HG02852 (cell line): ENCODE measurements around the gene ANKRD63.

Experiments
- ATAC-seq: cut with Tn5 transposase; IDR thresholded peaks from one replicate; pipeline ENCODE4 v1.9.1; 2021; ENCODE audit warnings: mild to moderate bottlenecking, moderate library complexity; ENCODE audit not compliant: unreplicated experiment

ANKRD63 gene

GRCh38 chr15:40282869-40283614, at the start of gene ANKRD63:
Gene ANKRD63, minus strand, starts transcription at chr15:40283064. Its CDS starts 478 bp downstream, at chr15:40282586.
- ATAC-seq = no peak

- ATAC-seq = no peak
Measured at GRCh38 chr15:40332113-40332781, 49.4 kb upstream of the ANKRD63 start.

- no peak for ATAC-seq
Measured at GRCh38 chr15:40331637-40332036, 48.8 kb upstream of the ANKRD63 start.

GRCh38 chr15:40331026-40331425, 48.2 kb upstream of the ANKRD63 start:
- no peak for ATAC-seq

- no peak for ATAC-seq
Measured at GRCh38 chr15:40330368-40330836, 47.5 kb upstream of the ANKRD63 start.

- ATAC-seq = no peak
Measured at GRCh38 chr15:40329804-40330203, 46.9 kb upstream of the ANKRD63 start.

GRCh38 chr15:40328751-40329150, 45.9 kb upstream of the ANKRD63 start:
- ATAC-seq = no peak

- no peak for ATAC-seq
Measured at GRCh38 chr15:40328176-40328575, 45.3 kb upstream of the ANKRD63 start.

- no peak for ATAC-seq
Measured at GRCh38 chr15:40327457-40327856, 44.6 kb upstream of the ANKRD63 start.

GRCh38 chr15:40325700-40326099, 42.8 kb upstream of the ANKRD63 start:
- ATAC-seq = no peak

GRCh38 chr15:40325188-40325587, 42.3 kb upstream of the ANKRD63 start:
- no peak for ATAC-seq

- peak; percentile 17 for ATAC-seq
Measured at GRCh38 chr15:40323953-40324937, 41.4 kb upstream of the ANKRD63 start.

GRCh38 chr15:40323239-40323952, 40.5 kb upstream of the ANKRD63 start, which contains the start of gene INAFM2:
Gene INAFM2, plus strand, starts transcription at chr15:40323692. Its CDS starts 364 bp downstream, at chr15:40324056.
- ATAC-seq = peak; percentile 87

- no peak for ATAC-seq
Measured at GRCh38 chr15:40322531-40323238, 39.8 kb upstream of the ANKRD63 start.

GRCh38 chr15:40320931-40321371, 38.1 kb upstream of the ANKRD63 start:
- ATAC-seq = no peak

- ATAC-seq = no peak
Measured at GRCh38 chr15:40320409-40320808, 37.5 kb upstream of the ANKRD63 start.

GRCh38 chr15:40317580-40317979, 34.7 kb upstream of the ANKRD63 start:
- no peak for ATAC-seq

- ATAC-seq = no peak
Measured at GRCh38 chr15:40316931-40317330, 34.1 kb upstream of the ANKRD63 start.

GRCh38 chr15:40314723-40315276, 31.9 kb upstream of the ANKRD63 start:
- ATAC-seq = no peak
